Vagina (tissue), 2 donors: ENCODE measurements around the gene PDE4C.

Experiments
- POLR2A ChIP-seq, 2 donors: fragments of 450-650 bp; IDR thresholded peaks; one replicate each; pipeline ENCODE4 v1.6.1; 2017; ENCODE audit warnings: antibody characterized with exemption in 2 of 2, mild to moderate bottlenecking in 2 of 2, moderate library complexity in 2 of 2
- POLR2AphosphoS5 ChIP-seq, 2 donors: sonication (generic); formaldehyde crosslinking; IDR thresholded peaks; one replicate each; pipeline ENCODE4 v1.9.0; 2017; ENCODE audit warnings: antibody characterized with exemption in 2 of 2, mild to moderate bottlenecking in 2 of 2, low read depth in 1 of 2; ENCODE audit not compliant: insufficient read depth in 1 of 2

- TF ChIP-seq POLR2AphosphoS5 (IDR thresholded peaks at IDR 0.05; ENCODE audit: insufficient read depth in 1 of 2, low read depth in 1 of 2) (no peak), POLR2A (IDR thresholded peaks at IDR 0.05) (no peak)
Measured at GRCh38 chr19:18229915-18230314, 3.7 kb upstream of the PDE4C start.
